GM21390 (cell line): ENCODE data around the gene SCG5.
A peak's percentile ranks its signal among the peaks of the same experiment; 100 is the strongest.

Experiments
- ATAC-seq: cut with Tn5 transposase; IDR thresholded peaks from one replicate; pipeline ENCODE4 v1.9.1; 2021; ENCODE audit not compliant: unreplicated experiment

The SCG5 gene

DNA sequence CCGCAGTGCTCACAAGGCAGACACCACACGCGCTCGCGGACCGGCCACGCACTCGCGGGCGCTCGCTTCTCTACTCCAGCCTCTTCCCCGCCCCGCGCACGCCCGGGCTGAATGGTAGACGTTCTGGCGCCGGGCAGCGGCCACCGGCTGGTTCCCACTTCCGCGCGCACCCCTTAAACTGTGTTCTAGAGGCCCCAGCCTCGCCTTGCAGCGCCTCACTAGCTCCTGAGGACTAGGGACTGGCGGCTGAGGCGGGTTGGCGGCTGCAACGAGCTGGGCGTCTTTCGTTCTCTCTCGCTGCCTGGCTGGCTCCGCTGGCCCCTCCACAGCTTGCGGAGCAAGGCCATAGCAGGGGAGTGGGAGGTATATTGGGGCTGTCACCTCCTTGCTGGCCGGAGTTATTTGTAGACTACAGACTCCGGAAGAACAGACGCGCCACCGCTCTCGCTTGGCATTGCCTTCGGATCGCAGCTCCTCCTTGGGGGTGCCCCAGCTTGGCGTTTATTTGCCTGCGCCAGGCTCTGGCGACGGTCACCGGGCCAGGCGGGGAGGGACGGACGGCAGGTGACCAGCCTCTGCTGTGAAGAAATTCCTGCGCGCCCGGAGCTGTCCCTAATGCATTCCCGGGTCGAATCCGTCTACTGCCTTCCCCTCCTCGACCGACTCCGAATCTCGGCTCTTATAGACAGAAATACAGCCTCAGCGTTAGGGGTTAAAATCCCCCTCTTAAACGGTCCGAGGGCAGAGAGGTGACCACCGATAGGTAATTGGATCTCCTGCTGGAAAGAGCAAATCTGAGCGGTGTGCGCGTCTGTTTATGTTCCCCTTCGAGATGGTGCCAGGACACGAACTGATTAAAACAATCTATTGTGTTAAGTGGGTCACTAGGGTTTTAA is 77.6 kb downstream of the SCG5 start:
- no peak for ATAC-seq

DNA sequence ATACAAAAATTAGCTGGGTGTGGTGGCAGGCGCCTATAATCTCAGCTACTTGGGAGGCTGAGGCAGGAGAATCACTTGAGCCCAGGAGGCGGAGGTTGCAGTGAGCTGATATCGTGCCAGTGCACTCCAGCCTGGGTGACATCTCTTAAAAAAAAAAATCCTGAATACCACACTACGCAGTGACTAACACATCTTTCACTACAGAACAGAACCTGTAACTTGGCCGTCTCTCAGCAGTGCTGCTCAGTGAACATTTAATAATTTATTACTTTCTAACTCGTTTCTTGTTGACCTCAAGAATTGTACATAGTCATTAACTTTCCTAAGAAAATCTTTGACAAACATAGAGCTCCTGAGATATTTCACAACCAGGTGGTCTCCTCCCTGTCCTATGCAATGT is 80.1 kb downstream of the SCG5 start:
- no peak for ATAC-seq

DNA sequence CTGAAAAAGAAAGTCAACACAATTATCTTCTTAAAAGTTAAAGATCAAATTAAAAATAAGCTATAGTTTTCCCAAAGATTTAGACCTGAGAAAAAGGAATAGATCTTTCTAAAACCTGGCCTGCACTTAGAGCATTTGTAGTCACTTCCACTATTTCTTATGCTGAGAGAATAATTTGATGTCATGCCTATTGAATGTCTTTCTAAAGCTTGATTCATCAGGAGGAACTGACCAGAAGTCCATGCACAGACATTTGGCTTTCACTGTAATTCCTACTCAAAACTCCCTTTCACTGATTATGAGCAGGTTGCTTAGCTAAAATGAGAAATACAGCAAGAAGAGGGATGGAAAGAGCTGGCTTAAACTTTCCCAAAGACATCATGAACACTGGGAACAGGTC is 80.6 kb downstream of the SCG5 start:
- ATAC-seq: no peak

DNA sequence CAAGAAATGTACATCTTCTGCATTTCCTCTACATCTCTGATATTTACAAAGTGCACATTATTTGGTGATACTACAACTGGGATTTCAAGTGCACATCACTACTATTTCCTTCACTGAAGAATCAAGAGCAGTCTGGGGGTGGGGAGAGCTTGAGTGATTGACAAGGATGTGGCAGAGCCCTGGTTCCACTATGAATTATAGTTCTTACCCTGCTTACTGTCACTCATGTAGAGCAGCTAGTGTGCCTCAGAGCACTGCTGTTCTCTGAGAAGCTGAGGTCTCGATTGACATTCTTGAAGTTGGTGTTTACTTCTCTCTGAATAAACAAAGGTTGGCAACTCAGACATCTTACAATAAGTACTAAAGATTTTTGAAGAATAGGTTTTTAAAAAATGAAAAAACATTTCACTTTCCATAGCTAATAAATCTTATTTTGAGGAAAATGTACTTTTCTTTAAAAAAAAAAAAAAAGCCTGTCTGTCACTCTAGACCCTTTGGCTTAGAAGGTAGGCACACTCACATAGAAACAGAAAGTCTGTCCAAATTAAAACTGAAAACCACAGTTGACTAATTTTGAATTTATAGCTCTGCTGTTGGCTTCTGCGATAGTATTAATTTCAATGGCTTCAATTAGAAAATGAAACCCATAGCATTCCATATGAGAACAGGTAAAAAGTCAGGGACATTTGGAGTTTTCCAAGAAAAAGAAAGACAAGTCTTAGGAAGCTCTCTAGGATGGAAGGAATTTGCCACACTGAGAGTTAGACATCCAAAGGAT is 81.8 kb downstream of the SCG5 start:
- ATAC-seq: peak; percentile 96

DNA sequence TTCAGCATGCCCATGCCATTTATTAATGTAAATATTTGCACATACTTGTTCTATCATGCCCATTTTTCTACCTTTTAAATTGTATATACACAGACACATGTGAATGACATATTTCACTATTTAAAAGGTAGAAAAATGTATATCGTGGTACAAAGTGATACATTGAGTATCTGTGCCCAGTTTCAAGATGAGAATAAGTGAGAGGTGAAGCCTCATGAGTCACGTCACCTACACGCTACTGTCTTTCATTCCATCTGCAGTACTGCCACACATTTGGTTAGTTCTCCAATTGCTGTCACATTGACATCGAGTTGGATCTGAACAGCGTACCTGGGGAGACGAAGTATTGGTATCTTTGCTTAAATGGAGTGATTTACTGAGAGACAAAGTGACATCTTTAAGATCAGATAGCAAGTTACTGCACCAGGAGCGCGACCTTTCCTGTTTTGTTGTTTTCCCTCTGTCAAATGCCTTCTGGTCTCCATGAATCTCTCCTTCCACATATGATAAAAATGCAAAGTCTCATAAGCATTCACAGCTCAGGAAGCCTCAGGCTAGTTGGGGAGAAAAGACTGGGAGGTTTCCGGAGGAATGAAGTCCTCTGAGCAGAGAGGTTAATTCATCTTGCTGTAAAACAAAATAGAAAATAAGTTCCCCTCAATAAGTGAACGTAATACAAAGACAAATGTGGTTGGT is 88.3 kb downstream of the SCG5 start:
- no peak for ATAC-seq

DNA sequence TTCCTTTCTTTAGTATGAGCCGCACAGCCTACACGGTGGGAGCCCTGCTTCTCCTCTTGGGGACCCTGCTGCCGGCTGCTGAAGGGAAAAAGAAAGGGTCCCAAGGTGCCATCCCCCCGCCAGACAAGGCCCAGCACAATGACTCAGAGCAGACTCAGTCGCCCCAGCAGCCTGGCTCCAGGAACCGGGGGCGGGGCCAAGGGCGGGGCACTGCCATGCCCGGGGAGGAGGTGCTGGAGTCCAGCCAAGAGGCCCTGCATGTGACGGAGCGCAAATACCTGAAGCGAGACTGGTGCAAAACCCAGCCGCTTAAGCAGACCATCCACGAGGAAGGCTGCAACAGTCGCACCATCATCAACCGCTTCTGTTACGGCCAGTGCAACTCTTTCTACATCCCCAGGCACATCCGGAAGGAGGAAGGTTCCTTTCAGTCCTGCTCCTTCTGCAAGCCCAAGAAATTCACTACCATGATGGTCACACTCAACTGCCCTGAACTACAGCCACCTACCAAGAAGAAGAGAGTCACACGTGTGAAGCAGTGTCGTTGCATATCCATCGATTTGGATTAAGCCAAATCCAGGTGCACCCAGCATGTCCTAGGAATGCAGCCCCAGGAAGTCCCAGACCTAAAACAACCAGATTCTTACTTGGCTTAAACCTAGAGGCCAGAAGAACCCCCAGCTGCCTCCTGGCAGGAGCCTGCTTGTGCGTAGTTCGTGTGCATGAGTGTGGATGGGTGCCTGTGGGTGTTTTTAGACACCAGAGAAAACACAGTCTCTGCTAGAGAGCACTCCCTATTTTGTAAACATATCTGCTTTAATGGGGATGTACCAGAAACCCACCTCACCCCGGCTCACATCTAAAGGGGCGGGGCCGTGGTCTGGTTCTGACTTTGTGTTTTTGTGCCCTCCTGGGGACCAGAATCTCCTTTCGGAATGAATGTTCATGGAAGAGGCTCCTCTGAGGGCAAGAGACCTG is 89.5 kb downstream of the SCG5 start:
- ATAC-seq: no peak

DNA sequence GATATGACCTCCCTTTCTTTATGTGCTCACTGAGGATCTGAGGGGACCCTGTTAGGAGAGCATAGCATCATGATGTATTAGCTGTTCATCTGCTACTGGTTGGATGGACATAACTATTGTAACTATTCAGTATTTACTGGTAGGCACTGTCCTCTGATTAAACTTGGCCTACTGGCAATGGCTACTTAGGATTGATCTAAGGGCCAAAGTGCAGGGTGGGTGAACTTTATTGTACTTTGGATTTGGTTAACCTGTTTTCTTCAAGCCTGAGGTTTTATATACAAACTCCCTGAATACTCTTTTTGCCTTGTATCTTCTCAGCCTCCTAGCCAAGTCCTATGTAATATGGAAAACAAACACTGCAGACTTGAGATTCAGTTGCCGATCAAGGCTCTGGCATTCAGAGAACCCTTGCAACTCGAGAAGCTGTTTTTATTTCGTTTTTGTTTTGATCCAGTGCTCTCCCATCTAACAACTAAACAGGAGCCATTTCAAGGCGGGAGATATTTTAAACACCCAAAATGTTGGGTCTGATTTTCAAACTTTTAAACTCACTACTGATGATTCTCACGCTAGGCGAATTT is 91.2 kb downstream of the SCG5 start:
- ATAC-seq: no peak

DNA sequence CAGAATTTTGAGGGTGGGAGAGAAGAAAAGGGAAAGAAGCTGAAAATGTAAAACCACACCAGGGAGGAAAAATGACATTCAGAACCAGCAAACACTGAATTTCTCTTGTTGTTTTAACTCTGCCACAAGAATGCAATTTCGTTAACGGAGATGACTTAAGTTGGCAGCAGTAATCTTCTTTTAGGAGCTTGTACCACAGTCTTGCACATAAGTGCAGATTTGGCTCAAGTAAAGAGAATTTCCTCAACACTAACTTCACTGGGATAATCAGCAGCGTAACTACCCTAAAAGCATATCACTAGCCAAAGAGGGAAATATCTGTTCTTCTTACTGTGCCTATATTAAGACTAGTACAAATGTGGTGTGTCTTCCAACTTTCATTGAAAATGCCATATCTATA is 91.8 kb downstream of the SCG5 start:
- ATAC-seq: no peak

DNA sequence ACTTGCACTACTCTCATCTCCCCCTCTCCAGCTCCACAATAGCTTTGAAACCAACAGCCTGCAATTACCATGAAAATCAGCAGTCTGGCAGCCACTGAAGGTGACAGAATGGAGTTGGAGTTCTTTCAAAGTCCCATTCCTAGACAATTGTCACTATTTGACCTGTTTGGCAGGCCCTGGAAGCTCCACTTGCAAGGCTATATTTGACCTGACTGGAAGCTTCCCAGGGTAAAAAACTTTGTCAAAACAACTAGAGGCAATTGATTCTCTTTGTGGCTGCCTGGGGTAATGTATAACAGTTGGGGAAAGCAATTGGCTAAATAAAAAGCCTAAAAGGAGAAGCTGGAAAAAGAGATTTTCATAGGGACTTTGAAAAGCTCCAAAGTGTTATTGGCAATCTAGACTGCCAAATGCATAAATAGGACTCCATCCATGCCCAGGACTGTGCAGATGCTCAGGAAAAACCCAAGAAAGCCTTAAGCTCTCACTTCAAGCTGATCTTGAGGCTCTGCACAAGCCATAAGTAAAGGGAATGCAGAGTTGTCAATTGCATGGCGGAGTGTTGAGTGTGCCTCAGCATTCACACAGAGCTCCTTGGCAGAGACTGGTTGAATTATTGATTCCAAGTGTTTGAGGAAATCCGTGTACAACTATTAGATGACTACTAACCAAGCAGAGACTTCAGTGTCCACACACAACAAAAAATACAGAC is 94.6 kb downstream of the SCG5 start:
- no peak for ATAC-seq

DNA sequence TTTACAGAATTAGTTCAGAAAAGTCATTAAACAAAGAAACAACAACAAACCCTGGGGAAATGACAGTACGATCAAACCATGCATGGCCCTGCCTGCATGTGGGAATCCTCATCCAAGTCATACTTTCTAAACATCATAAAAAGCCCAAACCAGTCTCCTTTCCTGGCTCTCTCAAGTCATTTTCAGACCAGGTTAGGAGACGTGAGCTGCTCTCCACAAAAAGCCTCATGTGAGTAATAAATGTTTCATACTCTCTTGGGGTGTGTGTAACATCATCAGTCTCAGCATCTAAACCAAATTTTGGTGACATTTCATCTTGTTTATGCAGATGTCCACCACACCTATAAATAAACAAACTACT is 95.2 kb downstream of the SCG5 start:
- no peak for ATAC-seq

DNA sequence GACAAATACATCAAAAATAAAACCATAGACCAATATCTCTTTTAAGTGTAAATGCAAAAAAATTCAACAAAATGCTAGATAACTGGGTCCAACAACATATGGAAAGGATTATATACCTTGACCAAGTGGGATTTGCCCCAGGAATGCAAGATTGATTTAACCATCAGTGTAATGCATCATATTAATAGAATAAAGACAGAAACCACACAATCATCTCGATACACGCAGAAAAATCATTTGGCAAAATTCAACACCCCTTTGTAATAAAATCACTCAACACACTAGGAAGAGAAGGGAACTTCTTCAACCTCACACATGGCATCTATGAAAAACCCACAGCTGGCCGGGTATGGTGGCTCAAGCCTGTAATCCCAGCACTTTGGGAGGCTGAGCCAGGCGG is 95.8 kb downstream of the SCG5 start:
- no peak for ATAC-seq

DNA sequence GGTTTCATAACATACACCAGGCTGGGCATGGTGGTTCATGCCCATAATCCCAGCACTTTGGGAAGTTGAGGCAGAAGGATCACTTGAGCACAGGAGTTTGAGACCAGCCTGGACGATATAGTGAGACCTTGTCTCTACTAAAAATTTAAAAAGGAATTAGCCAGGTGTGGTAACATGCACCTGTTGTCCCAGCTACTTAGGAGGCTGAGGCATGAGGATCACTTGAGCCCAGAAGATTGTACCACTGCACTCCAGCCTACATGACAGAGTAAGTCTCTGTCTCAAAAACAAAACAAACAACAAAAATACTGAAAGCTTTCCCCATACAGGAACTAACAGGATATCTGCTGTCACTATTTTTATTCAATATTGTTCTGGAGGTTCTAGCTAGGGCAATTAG is 97.2 kb downstream of the SCG5 start:
- no peak for ATAC-seq

DNA sequence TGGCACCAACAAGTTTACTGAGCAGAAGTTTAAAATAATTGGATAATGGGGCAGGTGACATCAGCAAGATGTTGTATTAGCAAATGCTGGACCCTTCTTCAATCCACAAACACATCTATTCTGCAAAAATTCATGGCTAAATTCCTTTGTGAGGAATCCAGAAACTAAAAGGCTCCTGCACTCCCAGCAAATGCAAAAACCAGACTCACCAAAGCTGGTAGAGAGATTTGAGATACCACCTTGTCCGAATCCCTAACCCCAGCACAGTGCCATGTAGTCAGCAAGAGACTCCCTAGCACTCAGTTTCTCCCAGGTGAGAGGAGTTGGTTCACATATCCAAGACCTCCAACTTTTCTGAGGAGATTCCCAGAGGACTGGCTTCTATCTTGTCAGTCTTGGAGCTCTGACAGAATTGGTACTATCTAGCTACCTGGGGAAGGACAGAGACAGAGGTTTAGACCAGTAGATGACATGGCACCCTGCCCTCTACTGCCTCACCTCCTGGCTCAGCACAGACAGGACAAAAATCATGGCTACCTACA is 98.1 kb downstream of the SCG5 start:
- no peak for ATAC-seq

DNA sequence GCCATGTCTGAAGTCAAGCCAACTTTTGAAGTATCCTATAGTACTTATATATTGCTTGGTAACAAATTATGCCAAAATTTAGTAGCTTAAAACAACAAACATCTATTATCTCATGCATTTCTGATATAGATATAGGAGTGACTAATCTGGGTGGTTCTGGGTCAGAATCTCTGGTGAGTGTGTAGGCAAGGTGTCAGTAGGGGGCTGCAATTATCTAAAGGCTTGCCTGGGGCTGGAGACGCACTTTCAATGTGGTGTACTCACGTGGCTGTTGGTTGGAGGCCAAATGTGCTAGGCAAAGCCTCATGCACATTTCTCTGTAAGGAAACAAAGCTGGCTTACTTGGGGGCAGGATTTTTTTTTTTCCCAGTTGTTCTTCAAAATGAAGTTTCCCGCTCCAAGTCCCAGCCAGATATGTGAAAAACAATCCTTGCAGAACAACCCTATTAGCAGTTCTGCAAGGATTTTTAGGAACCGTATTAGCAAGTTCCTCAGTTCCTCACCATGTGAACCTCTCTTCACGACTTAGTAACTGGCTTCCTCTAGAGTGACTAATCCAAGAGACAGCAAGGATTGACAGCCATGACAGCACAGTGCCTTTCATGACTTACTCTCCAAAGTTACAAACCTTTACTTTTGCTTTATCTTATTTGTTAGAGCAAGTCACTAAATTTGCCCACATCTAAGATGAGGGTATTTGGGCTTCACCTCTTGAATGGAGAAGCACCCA is 102.1 kb downstream of the SCG5 start:
- ATAC-seq: no peak

DNA sequence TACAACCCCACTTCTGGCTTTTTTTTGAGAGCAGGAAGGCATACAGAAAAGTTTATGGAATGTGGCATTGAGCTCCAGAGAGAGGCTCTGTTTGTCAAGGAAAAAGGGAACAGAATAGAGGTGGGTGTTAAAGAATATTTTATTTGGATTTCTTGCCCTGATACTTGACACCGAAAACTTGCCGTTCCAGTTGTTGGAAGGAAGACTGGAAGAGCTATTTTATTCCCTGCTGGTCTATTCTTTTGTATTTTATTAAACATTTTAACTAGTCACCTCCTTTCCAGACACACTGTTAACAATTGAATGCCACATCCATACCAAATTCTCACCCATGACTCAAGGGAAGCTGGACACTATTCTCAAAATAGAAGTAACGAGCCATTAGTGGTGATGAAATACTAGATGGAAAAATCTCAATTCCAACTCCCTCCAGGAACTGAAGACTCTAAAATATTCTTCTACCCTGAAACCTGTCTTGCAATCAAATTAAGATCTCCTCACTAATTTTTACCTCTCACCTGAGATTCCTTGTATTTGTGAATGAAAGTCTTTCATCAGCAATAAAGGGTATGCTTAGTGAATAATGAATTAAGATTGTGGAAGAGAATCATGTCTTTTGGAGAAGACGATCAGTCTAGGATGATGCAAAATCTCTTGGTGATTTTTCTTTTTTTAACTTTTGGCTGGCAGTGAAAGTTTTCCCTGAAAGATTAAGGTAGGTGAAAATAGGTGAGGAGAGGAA is 104.8 kb downstream of the SCG5 start:
- ATAC-seq: no peak
